HEK293T (cell line): ENCODE results near the gene COL6A5.

ENCODE experiments used
- BHLHE40 ChIP-seq: fragments of 450-650 bp; IDR thresholded peaks from 2 replicates; pipeline ENCODE4 v1.6.1; 2016; ENCODE audit warnings: mild to moderate bottlenecking, moderate library complexity, borderline replicate concordance
- CTBP1 ChIP-seq: fragments of 450-650 bp; IDR thresholded peaks from 2 replicates; pipeline ENCODE4 v1.6.1; 2016; ENCODE audit warnings: borderline replicate concordance
- FOXA1 ChIP-seq: fragments of 450-650 bp; IDR thresholded peaks from 2 replicates; pipeline ENCODE4 v1.6.1; 2016; ENCODE audit warnings: mild to moderate bottlenecking
- FOXM1 ChIP-seq: fragments of 450-650 bp; IDR thresholded peaks from 2 replicates; pipeline ENCODE4 v1.6.1; 2017; ENCODE audit warnings: mild to moderate bottlenecking, borderline replicate concordance
- HDGF ChIP-seq: fragments of 450-650 bp; IDR thresholded peaks from 2 replicates; pipeline ENCODE4 v1.6.1; 2017; ENCODE audit warnings: antibody characterized with exemption, borderline replicate concordance
- L3MBTL2 ChIP-seq: fragments of 450-650 bp; conservative IDR thresholded peaks from 2 replicates; pipeline ENCODE4 v1.6.1; 2016; ENCODE audit warnings: mild to moderate bottlenecking
- NFRKB ChIP-seq: fragments of 450-650 bp; IDR thresholded peaks from 2 replicates; pipeline ENCODE4 v1.6.1; 2016; ENCODE audit warnings: mild to moderate bottlenecking, moderate library complexity
- SP1 ChIP-seq: fragments of 450-650 bp; IDR thresholded peaks from 2 replicates; pipeline ENCODE4 v1.6.1; 2017
- SUZ12 ChIP-seq: fragments of 450-650 bp; IDR thresholded peaks from 2 replicates; pipeline ENCODE4 v1.6.1; 2016; ENCODE audit warnings: mild to moderate bottlenecking
- ZNF384 ChIP-seq: fragments of 450-650 bp; IDR thresholded peaks from 2 replicates; pipeline ENCODE4 v1.6.1; 2016
- TF ChIP-seq, protein P1 (sequence below): fragments of 450-650 bp; IDR thresholded peaks from 2 replicates; pipeline ENCODE4 v1.6.1; 2016

- TF ChIP-seq BHLHE40, result no peak
- TF ChIP-seq FOXA1, result no peak
- no peak for TF ChIP-seq CTBP1
- no peak for TF ChIP-seq ZNF384
- TF ChIP-seq SP1, result no peak
- no peak for TF ChIP-seq NFRKB
- no peak for TF ChIP-seq SUZ12
- TF ChIP-seq HDGF, result no peak
- no peak for TF ChIP-seq L3MBTL2
- TF ChIP-seq, protein P1, sequence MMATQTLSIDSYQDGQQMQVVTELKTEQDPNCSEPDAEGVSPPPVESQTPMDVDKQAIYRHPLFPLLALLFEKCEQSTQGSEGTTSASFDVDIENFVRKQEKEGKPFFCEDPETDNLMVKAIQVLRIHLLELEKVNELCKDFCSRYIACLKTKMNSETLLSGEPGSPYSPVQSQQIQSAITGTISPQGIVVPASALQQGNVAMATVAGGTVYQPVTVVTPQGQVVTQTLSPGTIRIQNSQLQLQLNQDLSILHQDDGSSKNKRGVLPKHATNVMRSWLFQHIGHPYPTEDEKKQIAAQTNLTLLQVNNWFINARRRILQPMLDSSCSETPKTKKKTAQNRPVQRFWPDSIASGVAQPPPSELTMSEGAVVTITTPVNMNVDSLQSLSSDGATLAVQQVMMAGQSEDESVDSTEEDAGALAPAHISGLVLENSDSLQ, result no peak
- no peak for TF ChIP-seq FOXM1
These were observed 83.6 kb downstream of the COL6A5 start for GRCh38 chr3:130428871-130429712.
